Loucy (cell line): ENCODE results near the gene ARL3.

Experiments
- CTCF ChIP-seq: fragments of 200-600 bp; sonication (generic); conservative IDR thresholded peaks from 2 replicates; pipeline ENCODE4 v1.5.1; 2014; ENCODE audit warnings: mild to moderate bottlenecking, antibody characterized with exemption, low read length
- EZH2phosphoT487 ChIP-seq: fragments of 200-600 bp; IDR thresholded peaks from 2 replicates; pipeline ENCODE4 v1.6.1; 2018; ENCODE audit warnings: antibody characterized with exemption, mild to moderate bottlenecking, moderate library complexity, borderline replicate concordance

GRCh38 chr10:102668326-102669107 lies 45.7 kb downstream of the ARL3 start:
- TF ChIP-seq CTCF (no peak), EZH2phosphoT487 (no peak)
